ENCODE measurements around the gene LILRB5. TPM values are rescaled to one million over a fixed set of nuclear protein-coding genes. Genes with fewer than 3 reads are reported as not detected.

Gene LILRB5
- total RNA-seq, result not detected in 2 replicates

DNA sequence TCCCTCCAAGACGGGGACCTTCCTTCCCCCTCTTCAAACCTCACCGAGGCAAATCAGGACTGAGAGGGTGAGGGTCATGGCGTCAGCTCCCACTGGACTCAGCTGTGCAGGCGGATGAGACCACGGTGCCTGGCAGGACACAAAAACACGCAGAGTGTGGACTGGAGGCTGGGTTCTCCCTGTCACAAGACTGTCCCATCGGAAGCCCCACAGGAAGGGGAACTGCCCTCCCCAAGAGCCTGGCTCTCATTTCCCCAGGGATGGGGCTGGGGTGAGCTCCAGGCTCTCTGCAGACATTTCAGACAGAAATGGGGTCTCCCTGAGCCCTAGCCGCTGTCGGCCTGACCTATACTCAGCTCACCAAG is at the start of gene LILRB5:
Gene LILRB5, minus strand, starts transcription at position 158 of the 365 bp plus-strand sequence. Its CDS starts 80 bp downstream, at position 78.

DNA sequence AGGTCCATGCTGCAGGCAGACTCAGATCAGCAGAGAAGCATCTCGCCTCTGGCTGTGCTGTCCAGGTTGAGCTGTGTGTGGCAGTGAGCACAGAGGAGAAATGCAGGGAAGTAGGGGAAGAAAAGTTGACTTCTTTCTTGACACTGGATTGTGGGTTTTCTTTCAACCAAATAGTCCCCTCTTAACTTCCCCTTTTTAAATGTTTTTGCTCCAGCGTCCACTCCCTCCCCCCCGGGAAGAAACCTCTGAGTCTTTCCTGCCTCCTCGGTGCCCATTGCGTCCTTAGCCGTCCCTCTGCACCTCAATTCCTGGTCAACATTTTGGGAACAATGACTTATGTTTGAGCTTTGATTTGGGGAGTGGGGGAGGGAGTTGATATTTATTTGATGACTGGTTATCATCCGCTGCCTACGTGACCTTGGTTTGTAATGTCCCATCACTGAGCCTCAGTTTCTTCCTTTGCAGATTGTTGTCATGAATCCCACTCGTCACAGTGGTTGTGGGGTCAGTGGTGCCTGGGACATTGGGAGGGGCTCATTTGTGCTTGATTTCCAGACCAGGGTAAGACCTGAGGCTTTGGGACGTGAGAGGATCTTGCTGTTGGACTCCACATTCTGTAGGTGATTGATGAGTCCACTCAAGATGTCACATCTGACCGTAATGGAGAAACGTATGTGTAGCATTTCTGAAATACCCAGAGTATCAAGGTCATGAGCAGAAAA is 24.1 kb upstream of the LILRB5 start, which contains the start of gene LILRB2:
Gene LILRB2, minus strand, starts transcription at position 104 of the 722 bp plus-strand sequence. CDS start 614 bp downstream, outside the sequence.

DNA sequence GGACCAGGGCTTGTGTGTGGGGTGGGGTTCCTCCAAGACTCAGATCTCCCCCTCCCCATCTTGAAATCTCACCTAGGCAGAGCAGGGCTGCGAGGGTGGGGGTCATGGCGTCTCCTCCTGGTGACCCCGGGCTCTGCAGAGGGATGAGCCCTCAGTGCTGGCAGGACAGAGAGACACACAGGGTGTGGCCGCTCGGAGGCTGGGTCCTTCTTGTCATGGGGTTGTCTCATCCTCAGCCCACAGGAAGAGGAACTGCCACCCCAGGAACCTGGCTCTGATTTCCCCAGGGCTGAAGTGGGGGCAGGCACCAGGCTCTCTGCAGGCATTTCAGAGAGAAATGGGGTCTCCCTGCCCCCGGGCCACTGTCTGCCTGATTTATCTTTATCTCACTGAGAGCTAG is 14.4 kb downstream of the LILRB5 start, which contains the start of gene LILRA6:
Gene LILRA6, minus strand, starts transcription at position 145 of the 400 bp plus-strand sequence.

GRCh38 chr19:54222474-54223276 is 34.4 kb downstream of the LILRB5 start, which contains the start of gene LILRB3:
LILRB3 (minus strand) TSS chr19:54223007; CDS start chr19:54222976, 31 bp downstream.

Other genes starting within 250 kb of the LILRB5 start
- not detected in 2 replicates for gene VSTM1, start 193.4 kb downstream of the LILRB5 start, total RNA-seq
- not detected in 2 replicates for gene TARM1, start 175.9 kb downstream of the LILRB5 start, total RNA-seq
- under 0.01 TPM in 1 of 2 replicates, not detected in the other for gene OSCAR, start 156.5 kb downstream of the LILRB5 start, total RNA-seq
- 10.3 and 42.7 TPM in 2 replicates for gene NDUFA3, start 154.4 kb downstream of the LILRB5 start, total RNA-seq
- 22.0 and 31.4 TPM in 2 replicates for gene TFPT, start 141.6 kb downstream of the LILRB5 start, total RNA-seq
- gene PRPF31, start 141.5 kb downstream of the LILRB5 start, total RNA-seq, result 79.4 and 89.7 TPM in 2 replicates
- gene CNOT3, start 119.5 kb downstream of the LILRB5 start, total RNA-seq, result 10.3 and 26.2 TPM in 2 replicates
- gene LENG1, start 97.6 kb downstream of the LILRB5 start, total RNA-seq, result 3.7 and 4.0 TPM in 2 replicates
- gene TMC4, start 84.1 kb downstream of the LILRB5 start, total RNA-seq, result not detected in 2 replicates
- gene MBOAT7, start 67.7 kb downstream of the LILRB5 start, total RNA-seq, result 257 and 295 TPM in 2 replicates
- 126 and 135 TPM in 2 replicates for gene TSEN34, start 66.0 kb downstream of the LILRB5 start, total RNA-seq
- gene RPS9, start 56.4 kb downstream of the LILRB5 start, total RNA-seq, result 2,808 and 2,848 TPM in 2 replicates
- not detected in 2 replicates for gene LILRB3, start 34.3 kb downstream of the LILRB5 start, total RNA-seq
- gene LILRA6, start 14.5 kb downstream of the LILRB5 start, total RNA-seq, result not detected in 2 replicates
- not detected in 2 replicates for gene LILRB2, start 23.8 kb upstream of the LILRB5 start, total RNA-seq
- gene LILRA5, start 55.9 kb upstream of the LILRB5 start, total RNA-seq, result not detected in 2 replicates
- not detected in 2 replicates for gene LILRA4, start 81.9 kb upstream of the LILRB5 start, total RNA-seq
- not detected in 2 replicates for gene LAIR1, start 107.7 kb upstream of the LILRB5 start, total RNA-seq
- gene TTYH1, start 158.2 kb upstream of the LILRB5 start, total RNA-seq, result not detected in 2 replicates
- 28.2 and 43.0 TPM in 2 replicates for gene LENG8, start 191.9 kb upstream of the LILRB5 start, total RNA-seq
- gene LENG9, start 206.5 kb upstream of the LILRB5 start, total RNA-seq, result 8.7 and 11.0 TPM in 2 replicates
- 28.4 and 33.2 TPM in 2 replicates for gene CDC42EP5, start 216.0 kb upstream of the LILRB5 start, total RNA-seq
- not detected in 2 replicates for gene LAIR2, start 245.6 kb upstream of the LILRB5 start, total RNA-seq